GM21723 (cell line): ENCODE data around the gene TMEM109.

Experiments used
- ATAC-seq: cut with Tn5 transposase; IDR thresholded peaks from one replicate; pipeline ENCODE4 v1.9.1; 2021; ENCODE audit warnings: mild to moderate bottlenecking, moderate library complexity; ENCODE audit not compliant: unreplicated experiment

The TMEM109 gene

DNA sequence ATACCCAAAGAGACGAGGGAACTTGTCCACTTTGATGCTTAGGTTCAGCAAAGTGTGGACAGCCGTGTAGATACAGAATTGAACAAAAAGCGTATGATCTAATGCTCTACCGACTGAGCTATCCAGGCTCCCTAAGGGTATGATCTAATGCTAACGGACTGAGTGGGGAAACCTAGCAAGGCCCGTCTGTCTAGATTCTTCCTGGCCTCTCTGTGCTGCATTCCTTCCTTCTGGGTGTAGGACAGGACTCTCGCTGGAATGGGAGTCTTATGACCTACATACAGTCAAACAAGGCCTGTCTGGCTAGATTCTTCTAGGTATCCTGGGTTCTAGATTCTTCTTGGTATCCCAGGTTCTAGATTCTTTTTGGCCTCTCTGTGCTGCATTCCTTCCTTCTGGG, 46.4 kb downstream of the TMEM109 start:
- ATAC-seq = no peak

DNA sequence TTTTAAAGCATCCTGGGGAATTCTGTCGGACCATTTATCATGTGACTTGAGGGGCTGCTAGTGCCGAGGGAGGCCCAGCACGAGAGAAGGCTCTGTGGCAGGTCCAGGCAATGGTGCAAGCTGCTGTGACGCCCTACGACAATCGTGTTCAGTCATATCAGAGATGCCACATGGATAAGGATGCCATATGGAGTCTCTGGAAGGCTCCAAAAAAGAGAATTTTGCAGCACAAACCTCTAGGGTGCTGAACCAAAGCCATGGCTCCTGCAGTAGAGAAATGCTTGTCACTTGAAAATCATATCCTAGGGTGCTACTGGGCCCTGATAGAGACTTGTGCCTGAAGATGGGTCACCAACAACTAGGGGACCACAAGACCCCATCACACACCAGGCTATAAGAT, 50.8 kb downstream of the TMEM109 start:
- ATAC-seq = no peak

DNA sequence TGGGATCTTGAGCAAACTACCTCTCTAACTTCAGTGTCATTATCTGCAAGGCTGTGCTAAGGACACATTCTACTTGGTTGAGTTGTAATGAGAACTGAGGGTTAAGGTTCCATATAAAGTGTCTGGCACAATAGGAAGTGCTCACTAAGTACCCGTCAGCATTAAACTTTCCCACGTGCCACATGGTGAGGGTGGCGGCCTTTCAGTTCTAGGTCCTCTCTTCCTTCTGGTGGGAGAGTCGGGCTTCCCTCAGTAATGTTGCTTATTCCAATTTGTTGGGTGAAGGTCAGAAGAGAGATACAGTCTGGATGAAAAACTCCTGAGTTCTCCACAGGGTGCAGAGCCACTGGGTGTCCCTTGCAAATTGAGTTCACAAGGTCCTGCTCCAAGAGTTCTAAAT, 52.9 kb downstream of the TMEM109 start:
- ATAC-seq = no peak

DNA sequence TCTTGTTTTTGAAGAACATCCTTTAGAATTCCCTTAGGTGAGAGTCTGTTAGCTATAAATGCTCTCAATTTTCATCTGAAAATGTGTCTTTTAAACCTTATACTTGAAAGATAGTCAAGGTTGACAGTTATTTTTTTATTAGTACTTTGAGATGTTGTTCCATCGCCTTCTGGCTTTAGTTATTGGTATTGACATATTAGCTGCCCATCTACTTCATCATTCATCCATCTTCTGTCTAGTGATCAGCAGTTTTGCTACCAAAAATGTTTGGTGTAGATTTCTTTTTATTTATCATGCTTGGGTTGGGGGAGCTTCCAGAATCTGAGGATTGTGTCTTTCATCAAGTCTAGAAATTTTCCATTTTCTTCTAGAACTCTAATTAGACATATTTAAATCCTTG, 54.3 kb downstream of the TMEM109 start:
- ATAC-seq = no peak

DNA sequence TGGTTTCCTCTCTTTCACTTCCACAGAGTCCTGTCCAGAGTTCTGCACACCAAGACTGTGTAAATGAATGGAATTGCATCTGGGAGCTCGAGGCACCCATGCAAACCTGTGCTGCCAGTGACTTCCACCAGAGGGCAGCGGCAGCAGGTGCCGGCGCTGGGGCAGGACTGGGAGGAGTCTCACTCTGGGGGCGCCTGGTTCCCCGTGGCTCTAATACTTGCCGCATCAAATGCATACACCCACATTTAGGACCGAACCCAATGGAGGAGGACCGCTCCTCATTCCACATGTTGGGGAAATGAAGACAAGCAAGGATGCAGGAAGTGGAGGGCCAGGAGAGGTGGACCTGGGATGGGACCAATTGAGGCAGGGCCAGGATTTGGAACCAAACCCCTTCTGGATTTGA, 56.4 kb downstream of the TMEM109 start:
- peak; percentile 75 for ATAC-seq

DNA sequence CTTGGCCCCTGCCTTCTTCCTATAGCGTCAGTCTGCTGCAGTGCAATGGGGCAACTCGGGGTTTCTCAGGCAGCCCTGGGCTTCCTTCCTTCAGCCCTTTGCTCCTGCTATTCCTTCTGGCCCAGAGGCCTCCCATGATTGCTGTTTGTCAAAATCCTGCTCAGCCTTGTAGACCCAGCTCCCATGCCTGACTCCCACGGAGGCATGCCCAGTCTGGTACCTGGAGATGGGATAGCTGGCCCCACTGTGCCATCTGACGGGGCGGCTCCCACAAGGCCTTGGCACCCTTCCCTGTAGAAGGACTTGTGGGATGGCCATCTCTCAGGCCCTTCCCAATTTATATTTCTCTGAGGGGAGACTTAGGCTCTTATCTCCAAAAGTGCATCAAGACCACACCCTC, 56.9 kb downstream of the TMEM109 start:
- no peak for ATAC-seq

DNA sequence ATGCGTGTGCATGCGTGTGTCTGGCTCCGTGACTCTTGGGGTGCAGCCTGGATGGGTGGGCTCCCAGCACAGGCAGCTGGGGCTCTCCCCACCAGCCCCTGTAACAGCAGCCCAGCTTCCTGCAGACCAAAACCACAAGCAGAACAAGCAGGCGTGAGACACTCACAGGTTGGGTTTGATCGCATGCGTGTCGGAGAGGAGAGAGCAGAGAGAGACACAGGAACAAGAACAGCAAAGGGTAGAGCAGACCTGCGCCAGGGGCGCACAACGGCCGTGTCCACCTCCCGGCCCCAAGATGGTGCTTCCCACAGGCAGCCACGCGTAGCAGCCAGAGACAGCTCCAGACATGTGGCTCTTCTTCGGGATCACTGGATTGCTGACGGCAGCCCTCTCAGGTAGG, 57.6 kb downstream of the TMEM109 start, which contains the start of gene CD6:
Gene CD6 (plus strand): TSS at position 161 of the 400 bp plus-strand sequence. CDS start 186 bp downstream, at position 347.
- ATAC-seq = no peak

DNA sequence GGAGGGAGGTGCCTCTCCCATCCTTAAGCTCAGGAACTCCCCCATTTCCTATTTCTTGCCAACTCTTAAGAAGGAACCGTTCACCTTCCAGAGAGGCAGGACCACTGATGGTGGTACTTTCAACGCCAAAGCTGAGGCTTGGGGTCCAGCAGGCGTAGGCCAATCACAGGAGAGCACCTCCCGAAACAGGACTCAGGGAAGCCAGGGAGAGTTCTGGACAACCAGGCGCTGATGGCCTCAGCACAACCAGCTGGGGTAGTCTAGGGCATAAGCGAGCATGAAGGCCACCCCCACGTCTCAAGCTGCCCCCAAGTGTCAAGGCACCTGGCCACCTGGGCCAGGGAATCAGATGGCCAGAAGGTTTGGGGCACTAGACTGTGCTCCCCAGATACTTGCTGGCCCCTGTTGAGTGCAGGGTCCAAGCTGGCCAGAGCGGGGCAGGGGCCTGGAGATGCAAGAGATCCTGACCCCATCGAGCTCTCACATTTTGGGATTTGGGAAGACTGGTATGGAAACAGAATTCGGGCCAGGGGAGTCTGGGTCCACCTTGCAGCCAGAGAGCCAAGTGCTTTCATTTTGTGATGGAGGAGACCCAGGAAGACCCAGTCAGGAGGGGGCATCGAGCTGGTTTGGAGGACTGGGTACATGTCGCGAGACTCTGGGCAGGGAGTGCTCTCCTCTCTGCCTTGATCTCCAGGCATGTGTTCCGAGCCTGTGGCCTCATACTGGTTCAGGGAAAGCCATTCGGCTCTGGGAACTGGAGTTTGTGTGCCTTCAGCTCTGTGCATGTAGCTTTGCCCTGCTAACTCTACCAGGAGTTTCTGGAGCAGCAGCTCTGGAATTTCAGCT, 58.4 kb downstream of the TMEM109 start:
- no peak for ATAC-seq
